RPMI7951 (cell line): ENCODE measurements around the gene CKAP2L. TPM values are rescaled to one million over a fixed set of nuclear protein-coding genes. Genes with fewer than 3 reads are reported as not detected.
A peak's percentile ranks its signal among the peaks of the same experiment; 100 is the strongest.

Experiments used
- DNase-seq: peaks from one replicate; pipeline ENCODE4 v3.0.0-alpha.2; 2012; ENCODE audit warnings: low read depth
- total RNA-seq: library from RNA; depleted of rRNA; stranded (reverse); fragments of >200 nt; shearing (Covaris generic); gene quantifications from 2 replicates; pipeline ENCODE4 v1.2.3, GENCODE V29; 2014

The CKAP2L gene
- total RNA-seq, 1 experiment from 2014 or later: 61.9 TPM

DNA sequence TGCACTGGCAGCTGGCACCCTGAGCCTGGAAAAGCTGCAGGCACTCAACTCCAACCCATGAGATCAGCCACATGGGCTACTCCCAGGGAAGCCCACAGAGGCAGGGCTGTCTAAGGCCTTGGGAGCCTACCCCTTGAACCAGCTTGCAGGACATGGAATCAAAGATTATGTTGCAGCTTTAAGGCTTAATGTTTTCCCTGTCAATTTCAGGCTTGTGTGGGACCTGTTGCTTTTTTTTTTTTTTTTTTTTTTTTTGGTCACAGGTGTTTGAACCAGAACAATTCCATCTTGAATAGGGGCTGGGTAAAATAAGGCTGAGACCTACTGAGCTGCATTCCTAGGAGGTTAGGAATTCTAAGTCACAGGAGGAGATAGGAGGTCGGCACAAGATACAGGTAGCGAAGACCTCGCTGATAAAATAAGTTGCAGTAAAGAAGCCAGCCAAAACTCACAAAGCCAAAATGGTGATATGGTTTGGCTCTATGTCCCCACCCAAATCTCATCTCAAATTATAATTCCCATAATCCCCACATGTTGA lies 27.4 kb upstream of the CKAP2L start:
- DNase-seq: no peak

DNA sequence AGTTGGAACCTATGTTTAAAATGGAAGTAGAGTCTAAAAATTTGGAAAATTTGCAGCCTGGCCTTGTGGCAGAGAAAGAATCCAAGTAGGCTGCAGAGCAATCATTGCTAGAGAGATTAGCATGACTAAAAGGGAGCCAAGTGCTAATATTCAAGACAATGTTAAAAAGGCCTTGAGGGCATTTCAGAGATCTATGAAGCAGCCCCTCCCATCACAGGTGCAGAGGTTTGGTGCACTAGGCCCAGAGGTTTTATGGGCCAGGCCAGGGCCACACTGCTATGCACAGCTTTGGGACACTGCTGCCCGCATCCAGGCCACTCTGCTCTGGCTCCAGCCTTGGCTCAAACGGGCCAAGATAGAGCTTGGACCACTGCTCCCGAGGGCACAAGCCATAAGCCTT lies 26.6 kb upstream of the CKAP2L start:
- no peak for DNase-seq

DNA sequence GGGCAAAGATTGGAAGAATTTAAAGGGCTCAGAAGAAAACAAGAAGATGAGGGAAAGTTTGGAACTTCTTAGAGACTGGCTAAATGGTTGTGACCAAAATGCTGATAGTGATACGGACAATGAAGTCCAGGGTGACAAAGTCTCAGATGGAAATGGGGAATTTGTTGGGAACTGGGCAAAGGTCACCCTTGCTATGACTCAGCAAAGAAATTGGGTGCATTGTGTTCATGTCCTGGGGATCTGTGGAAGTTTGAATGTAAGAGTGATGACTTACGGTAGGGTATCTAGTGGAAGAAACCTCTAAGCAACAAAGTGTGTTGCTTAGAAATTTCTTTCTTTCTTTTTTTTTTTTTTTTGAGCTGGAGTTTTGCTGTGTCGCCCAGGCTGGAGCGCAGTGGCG lies 25.9 kb upstream of the CKAP2L start:
- DNase-seq: no peak

DNA sequence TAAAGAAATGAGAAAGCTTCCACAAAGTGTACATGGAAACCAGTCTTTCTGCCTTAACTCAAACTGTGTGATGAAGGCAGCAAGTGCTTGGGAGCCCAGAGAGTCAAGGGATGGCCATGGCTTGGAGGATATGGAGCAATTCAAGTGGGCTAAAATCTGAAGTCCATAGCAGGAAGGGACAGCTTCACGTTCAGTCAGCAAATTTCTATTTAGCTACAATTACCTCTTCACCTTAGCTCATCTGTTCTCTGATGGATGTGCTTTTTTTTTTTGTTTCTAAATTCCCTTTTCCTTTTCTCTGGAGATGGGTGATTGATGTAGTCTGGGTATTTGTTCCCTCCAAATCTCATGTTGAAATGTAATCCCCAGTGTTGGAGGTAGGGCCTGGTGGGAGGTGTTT lies 24.8 kb upstream of the CKAP2L start:
- no peak for DNase-seq

DNA sequence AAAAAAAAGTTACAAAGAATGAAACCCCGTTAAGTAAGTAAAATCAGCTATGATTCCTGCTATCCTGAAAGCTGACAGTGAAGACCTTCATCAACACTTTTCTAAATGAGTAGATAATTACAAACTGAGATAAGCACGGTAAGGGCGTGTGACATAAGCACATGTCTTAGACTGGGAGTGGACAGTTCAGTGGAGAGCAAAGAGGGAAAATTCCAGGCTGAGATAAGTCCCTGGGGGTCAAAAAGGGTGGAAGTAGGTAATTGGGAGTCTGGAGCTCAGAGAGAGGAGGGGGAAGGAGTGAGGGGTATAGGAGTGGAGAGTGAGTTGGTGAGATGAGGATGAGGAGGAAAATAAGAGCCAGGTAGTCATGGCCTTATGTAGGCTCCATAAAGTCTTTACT lies 24.2 kb upstream of the CKAP2L start:
- DNase-seq: no peak

DNA sequence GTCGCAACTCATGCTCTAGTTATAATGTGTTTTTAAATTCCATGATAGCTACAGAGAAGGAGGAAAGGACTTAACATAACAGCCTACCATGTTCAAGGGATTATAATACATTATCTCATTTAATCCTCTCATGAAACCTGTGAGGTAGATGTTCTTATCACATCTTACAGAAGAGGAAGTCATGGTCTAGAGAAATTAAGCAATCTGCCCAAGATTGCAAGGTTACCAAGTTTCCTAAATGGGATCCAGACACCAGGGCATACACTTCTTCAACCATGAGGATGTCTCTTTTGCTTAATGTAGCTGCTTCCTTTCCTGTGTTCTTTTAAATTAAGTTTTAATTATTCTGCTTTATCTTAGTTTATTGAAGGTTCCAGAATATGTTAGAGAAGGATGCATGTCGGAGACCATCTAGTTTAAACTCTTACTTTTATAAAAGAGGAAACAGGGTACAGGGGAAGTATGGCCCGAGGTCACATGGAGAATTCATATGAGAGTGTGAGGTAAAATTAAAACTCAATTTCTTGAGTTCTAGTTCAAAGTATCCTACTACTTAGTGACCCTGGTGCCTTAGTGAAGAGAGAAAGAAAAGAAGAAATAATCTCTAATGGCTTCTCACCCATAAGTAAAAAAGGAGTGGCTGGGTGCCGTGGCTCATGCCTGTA lies 23.5 kb upstream of the CKAP2L start:
- DNase-seq: no peak

DNA sequence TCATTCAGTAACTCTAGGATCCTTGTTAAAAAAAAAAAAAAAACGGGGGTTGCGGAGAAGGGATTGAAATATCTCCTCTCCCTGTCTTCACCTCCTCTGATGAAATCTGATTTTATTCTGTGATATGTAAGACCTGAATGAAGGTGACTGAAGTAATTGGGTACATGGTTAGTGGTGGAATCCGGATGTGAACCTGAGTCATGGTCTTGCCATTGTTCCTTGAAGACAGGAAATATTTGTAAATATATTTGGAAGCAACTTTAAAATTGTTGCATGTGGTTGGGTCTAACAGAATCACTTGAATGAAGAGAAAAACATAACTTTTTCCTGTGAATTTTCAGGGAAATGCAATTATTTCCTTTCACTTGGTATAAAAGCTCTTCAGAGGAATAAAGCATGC lies 22.9 kb upstream of the CKAP2L start:
- DNase-seq: no peak

DNA sequence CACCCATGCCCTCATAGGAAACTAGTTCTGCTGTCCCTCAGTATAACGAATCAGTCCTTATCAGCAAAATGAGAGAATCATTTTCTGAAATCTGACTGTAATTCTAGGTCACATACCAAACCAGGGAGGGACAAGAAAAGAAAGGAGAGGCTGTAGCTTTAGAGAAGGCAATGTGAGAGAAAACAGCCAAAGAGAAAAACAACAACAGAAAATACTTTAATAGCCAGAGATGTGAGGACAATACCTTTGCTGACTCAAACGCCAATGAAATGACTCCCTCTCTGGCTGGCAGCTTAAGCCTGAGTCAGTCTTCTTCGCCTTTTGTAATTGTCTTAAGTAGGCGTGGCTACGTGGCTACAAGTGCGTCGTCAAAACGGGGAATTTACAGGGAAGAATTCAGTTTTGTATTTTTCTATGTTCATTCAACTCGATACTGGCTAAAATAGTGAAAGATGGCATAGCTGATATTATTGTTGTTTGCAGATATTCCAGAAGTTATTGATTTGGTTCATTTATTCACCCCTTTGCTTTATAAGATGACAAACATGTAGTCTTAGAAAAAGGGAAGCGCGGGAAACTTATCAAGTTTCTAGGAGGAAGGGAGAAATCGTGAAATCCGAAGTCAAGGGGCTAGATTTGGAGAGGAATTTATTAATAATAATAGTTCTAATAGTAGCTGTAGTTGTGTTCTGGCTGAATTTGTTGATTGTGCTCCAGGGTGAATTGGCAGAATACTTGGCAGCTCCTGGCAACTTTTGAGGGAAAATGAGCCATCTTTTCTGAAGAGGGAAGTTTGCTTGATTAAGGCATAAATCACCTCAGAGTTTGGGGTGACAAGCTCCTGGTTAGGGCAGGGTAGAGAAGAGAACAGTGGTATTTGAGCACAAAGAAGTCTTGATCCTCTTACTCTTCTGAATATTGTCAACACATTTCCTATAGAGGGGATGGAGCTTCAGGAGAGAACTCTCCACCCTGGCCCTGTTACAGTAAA lies 20.1 kb upstream of the CKAP2L start, which contains the start of gene IL1A:
IL1A (minus strand) TSS at position 295 of the 991 bp plus-strand sequence. CDS start 723 bp downstream, outside the sequence.
- DNase-seq: peak; percentile 71

DNA sequence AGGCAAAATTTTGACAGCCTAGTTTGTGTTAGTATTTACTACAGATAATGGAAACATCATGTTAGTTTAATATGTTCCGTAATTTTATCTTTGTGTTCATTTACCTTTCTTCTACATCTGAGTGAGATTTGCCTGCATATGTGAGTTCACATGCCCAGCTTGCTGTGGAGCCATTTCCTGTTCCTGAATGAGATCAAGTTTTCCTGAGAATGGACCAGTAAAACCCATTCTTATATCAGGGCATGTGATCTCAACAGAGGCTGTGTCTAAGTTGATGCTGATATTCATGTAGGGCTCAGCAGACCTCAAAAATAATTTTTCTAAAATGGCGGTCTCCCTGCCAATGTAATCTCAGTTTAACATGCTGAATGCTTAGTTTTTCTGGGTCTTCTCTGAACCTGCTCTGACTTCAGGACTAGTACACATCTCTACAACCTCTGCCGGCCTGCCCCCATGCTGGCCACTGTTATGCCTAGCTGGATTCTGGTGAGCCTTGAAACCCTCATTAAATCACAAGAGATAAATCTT lies 18.8 kb upstream of the CKAP2L start:
- no peak for DNase-seq

DNA sequence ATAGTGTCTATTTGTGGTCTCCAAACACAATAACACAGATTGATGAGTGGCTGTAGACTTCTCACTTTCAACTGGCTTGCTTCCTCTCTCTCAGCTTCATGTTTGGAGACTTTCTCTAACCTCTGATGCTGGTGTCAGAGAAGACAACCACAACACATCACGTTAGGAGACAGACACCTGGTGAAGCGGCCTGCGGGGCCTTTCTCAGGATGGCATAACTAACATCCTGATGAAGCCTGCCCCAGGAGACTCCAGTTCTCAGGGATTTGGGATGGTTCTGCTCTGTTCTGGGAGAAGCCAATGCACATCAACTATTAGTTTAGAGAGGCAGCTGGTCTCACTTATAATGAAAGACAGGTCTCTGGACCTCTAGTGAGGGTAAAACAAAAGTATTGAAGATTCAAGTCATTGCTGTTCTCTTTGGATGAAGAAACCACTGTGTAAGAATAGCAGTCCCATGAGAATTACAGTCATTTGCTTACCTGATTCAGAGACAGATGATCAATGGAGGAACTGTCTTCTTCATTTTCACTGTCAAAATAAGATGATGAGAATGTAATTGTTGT lies 17.9 kb upstream of the CKAP2L start:
- DNase-seq: no peak

DNA sequence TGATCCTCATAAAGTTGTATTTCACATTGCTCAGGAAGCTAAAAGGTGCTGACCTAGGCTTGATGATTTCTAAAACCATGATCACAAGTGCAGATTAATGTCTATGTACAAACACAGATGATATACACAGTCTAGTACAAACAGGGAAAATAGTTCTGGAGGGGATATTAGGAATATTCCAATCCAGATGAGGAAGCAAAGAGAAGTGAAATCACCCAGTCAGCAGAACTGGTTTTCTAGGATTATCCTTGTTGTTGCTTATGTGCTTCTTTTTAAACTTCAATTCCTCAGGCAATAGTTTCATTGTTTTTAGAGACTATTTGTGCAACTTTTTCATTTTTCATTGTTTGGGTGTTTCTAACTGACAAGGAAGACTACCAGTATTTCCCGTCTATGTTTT lies 15.2 kb upstream of the CKAP2L start:
- DNase-seq: no peak

DNA sequence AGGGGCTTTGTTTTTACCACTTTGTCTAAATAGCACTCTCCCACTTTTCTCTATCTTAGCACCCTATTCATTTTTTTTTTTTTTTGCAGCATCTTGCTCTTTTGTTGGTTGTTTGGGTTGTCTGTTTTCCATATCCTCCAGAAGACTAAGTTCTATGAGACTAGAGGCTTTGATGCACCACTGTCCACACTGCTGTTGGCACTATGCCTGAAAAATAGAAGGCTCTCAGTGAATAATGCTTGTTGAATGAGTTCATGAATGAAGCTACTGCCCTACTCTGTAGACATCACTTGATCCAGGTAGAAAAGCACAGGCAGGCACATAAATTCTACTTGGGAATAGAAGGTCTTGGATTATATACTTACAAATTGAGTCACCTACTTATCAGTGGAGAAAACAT lies 12.6 kb upstream of the CKAP2L start:
- DNase-seq: peak; percentile 30

DNA sequence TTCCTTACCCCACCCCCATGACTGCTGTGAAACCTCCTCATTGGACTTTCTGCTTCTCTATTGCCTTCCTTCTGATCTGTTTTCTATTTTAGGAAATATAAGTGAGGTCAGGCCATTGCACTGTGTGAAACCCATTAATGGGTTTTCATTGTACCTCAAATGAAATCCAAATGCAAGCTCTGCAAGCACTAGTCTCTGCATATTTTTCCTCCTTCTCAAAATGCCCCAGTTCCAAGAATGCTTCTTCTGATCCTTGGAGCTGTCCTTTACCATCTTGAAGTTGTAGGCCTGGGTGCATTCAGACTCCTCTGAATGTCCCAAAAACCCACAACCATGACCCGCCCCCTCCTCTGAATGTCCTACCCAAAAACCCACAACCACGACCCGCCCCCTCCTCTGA lies 11.7 kb upstream of the CKAP2L start:
- DNase-seq: no peak

DNA sequence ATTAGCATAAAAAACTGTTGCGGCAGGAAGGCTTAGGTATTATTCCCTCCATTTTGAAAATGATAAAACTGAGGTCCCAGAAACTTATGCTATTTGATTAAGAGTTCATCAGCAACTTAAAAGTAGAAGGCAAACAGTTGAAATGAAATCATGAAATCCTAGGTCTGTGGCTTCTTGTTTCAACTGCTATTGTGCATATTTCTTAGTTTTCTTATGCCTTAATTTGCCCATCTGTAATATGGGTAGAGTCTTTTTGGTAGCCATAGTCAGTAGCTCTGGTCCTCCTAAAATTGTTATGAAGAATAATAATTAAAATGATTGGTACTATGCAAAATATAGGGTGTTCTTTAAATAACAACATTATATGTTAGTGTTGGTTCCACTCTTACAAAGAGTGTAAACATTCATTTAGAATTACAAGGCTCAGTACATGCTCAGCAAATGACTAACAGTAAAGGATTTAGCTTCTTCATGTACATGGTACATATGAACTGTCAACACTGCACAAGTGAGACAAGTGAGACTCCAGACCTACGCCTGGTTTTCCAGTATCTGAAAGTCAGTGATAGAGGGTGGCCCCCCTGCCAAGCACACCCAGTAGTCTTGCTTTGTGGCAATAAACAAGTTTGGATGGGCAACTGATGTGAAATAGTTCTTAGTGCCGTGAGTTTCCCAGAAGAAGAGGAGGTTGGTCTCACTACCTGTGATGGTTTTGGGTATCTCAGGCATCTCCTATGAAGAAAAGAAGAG lies 10.3 kb upstream of the CKAP2L start:
- DNase-seq: no peak

DNA sequence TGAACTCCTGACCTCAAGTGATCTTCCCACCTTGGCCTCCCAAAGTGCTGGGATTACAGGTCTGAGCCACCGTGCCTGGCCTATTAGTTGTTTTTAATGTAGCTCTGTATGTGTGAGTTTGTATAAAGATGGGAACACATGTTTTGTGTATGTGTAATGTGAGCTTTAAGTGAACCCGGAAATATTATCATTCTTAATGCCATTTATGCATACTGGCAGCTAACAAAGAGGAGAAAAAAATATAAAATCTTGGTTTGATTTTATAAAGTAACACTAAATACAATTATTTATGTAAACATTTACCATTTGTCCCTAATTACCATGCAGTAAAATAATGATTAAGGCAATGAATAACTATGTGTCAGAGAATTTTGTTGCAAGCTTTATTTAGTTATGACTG lies 9.1 kb upstream of the CKAP2L start:
- DNase-seq: no peak

DNA sequence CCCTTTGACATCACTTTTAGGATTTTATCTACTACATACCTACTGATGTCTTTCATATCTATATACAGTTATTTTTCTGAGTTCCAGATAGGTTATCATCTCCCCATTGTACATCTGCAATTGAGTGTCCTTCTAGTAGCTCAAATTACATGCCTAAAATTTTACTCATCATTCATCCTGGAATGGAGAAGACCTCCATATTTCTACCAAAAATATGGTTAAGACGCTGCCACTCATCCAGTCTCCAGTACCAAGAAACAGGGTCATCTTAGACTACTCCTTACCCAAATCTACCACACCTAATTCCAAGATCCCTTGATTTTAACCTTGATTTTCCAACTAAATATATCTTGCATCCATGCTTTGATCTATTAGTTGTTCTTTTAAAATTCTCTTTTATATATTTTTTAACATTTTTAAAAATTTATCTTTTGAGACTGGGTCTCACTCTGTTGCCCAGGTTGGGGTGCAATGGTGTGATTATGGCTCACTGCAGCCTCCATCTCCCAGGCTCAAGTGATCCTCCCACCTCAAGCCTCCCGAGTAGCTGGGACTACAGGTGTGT lies 8.6 kb upstream of the CKAP2L start:
- no peak for DNase-seq

DNA sequence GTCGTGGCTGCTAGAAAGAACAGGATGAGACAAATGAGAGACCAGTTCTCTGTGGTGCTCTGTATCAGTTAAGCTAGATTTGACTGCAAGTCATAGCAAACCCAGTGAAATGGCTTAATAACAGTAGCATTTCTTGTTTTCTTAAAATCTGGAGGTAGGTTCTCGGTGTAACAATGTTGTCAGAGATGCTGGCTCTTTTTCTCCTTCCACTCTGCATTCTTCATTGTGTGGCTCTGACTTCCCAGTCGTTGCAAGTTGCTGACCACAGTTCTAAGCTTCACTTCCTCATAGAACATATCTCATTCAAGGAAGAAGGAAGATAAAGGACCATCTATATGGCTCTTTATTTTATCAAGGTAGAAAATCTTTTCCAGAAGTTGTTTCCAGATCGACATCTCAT lies 7.9 kb upstream of the CKAP2L start:
- DNase-seq: no peak

DNA sequence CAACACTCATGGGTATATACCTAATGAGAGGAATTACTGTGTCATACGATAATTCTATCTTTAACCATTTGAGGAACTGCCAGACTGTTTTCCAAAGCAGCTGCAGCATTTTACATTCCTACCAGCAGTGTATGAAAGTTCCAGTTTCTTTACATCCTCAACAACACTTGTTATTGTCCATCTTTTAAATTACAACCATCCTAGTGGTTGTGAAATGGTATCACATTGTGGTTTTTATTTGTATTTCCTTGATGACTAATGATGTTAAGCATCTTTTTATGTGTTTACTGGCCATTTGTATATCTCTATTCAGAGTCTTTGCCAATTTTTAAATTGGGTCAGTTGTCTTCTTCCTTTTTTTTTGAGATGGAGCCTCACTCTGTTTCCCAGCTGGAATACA lies 4.0 kb upstream of the CKAP2L start:
- DNase-seq: peak; percentile 70

DNA sequence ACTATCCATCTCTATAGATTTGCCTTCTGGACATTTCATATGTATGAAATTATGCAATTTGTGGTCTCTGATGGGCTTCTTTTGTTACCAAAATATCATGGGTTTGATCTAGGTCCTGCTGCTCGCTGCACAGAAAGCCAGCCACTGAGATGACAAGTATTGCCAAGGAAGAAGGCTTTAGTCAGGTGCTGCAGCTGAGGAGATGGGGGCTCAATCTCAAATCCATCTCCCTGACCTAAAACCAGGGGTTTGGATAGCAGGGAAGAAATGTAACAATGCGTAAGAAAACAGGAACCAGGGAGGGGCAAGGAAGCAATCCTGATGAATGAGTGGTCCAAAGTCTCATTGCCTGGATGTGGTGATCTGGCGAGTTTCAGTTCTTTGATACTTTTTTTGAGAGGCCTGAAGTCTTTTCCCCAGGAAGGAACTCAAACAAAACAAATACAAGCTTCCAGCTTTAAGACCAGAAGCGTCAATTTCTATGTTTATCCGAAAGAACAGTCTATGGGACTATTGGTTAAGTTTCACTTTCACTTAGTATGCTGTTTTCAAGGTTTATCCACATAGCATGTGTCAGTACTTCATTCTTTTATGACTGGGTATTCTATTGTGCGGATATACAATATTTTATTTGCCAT lies 3.4 kb upstream of the CKAP2L start:
- DNase-seq: peak; percentile 68

DNA sequence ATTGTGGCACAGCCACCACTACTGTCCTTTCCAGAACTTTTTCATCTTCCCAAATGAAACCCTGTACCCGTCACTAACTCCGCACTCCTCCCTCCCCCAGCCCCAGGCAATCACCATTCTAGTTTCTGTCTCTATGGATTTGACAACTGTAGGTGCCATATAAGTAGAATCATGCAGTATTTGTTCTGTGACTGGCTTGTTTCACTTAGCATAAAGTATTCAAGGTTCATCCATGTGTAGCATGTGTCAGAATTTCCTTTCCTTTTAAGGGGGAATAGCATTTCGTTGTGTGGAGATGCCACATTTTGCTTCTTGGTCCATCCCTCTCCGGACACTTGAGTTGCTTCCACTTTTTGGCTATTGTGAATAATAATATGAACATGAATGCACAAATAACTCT lies 842 bp upstream of the CKAP2L start:
- peak; percentile 56 for DNase-seq

DNA sequence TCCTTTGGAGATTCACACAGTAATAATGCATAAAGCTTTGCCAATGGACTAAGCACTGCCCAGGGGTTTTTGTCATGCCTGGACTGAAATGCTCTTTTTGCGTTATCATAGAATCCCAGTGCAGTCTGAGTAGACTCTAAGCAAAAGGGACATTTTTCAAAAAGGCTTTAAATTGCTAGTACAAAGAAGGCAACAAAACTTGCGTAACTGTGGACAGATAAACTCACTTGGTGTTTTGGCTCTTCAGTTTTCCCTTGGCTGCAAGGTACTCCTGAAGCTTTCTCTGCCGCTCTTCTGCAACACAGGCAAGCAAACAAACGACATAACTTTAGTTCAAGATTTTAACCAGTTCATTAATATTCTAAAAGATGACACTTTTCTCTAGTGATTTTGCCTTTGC lies 2.1 kb downstream of the CKAP2L start:
- no peak for DNase-seq
